ENCODE measurements around the gene SMAD4.

DNA sequence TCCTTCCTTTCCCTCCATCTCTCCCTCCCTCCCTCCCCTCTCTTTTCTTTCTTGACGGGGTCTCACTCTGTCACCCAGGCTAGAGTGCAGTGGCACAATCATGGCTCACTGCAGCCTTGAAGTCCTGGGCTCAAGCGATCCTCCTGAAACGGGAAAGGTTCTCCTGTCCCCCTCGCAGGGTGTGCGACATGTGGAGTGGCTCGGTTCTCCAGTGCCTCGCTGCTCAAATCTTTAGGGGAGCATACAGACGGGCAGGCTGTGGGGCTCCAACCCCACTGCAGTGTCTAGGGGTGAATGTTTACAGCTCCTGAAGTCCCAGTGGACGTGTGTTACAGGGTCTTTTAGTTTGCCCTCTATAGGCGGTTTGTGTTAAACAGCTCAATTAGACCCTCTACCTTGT lies 93.5 kb downstream of the SMAD4 start:
- no peak for TF ChIP-seq EZH2 (IDR thresholded peaks at IDR 0.05; ENCODE audit: borderline replicate concordance, insufficient read depth, low read depth, low read length, poor library complexity, severe bottlenecking)
- TF ChIP-seq, protein P1, sequence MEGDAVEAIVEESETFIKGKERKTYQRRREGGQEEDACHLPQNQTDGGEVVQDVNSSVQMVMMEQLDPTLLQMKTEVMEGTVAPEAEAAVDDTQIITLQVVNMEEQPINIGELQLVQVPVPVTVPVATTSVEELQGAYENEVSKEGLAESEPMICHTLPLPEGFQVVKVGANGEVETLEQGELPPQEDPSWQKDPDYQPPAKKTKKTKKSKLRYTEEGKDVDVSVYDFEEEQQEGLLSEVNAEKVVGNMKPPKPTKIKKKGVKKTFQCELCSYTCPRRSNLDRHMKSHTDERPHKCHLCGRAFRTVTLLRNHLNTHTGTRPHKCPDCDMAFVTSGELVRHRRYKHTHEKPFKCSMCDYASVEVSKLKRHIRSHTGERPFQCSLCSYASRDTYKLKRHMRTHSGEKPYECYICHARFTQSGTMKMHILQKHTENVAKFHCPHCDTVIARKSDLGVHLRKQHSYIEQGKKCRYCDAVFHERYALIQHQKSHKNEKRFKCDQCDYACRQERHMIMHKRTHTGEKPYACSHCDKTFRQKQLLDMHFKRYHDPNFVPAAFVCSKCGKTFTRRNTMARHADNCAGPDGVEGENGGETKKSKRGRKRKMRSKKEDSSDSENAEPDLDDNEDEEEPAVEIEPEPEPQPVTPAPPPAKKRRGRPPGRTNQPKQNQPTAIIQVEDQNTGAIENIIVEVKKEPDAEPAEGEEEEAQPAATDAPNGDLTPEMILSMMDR (IDR thresholded peaks at IDR 0.05), result no peak
